OCI-LY1 (cell line): ENCODE data around the gene S1PR2.

ENCODE experiments used
- H2AFZ ChIP-seq: fragments of 200-600 bp; sonication (generic), shearing (Covaris generic); 2 replicates; pipeline ENCODE4 v1.6.0; 2014; ENCODE audit warnings: antibody characterized with exemption, mild to moderate bottlenecking, low read length
- H3F3A ChIP-seq: fragments of 200-600 bp; sonication (generic), shearing (Covaris generic); 2 replicates; pipeline ENCODE4 v1.6.0; 2014; ENCODE audit warnings: mild to moderate bottlenecking, antibody characterized with exemption, low read length, moderate library complexity; ENCODE audit not compliant: insufficient read depth
- H3K27ac ChIP-seq: fragments of 200-600 bp; sonication (generic); 2 replicates; pipeline ENCODE4 v1.5.1; 2014; ENCODE audit warnings: low read length, mixed run types, mild to moderate bottlenecking, low read depth; ENCODE audit not compliant: poor library complexity, severe bottlenecking
- H3K27me3 ChIP-seq: fragments of 200-600 bp; sonication (generic); 2 replicates; pipeline ENCODE4 v1.6.0; 2014; ENCODE audit warnings: antibody characterized with exemption, mild to moderate bottlenecking, low read length, moderate library complexity; ENCODE audit not compliant: insufficient read depth
- H3K36me3 ChIP-seq: fragments of 200-600 bp; sonication (generic); 2 replicates; pipeline ENCODE4 v1.6.1; 2014; ENCODE audit warnings: mild to moderate bottlenecking, antibody characterized with exemption, low read length, moderate library complexity, mixed read lengths; ENCODE audit not compliant: insufficient read depth
- H3K4me1 ChIP-seq: fragments of 200-600 bp; sonication (generic); 2 replicates; pipeline ENCODE4 v1.5.1; 2014; ENCODE audit warnings: mild to moderate bottlenecking, low read length, moderate library complexity; ENCODE audit not compliant: insufficient read depth, severe bottlenecking
- H3K4me2 ChIP-seq: fragments of 200-600 bp; sonication (generic), shearing (Covaris generic); 2 replicates; pipeline ENCODE4 v1.6.1; 2014; ENCODE audit warnings: low read length
- H3K4me3 ChIP-seq: fragments of 200-600 bp; sonication (generic); 2 replicates; pipeline ENCODE4 v1.5.1; 2014; ENCODE audit warnings: low read length, low read depth, mild to moderate bottlenecking, mixed read lengths; ENCODE audit not compliant: poor library complexity, severe bottlenecking
- H3K79me2 ChIP-seq: fragments of 200-600 bp; shearing (Covaris generic); 2 replicates; pipeline ENCODE4 v1.6.1; 2016; ENCODE audit warnings: mixed run types, low read length, mixed read lengths; ENCODE audit not compliant: insufficient read depth
- H3K9ac ChIP-seq: fragments of 200-600 bp; sonication (generic), shearing (Covaris generic); 2 replicates; pipeline ENCODE4 v1.6.1; 2014; ENCODE audit warnings: mild to moderate bottlenecking, low read length, mixed read lengths
- H3K9me2 ChIP-seq: fragments of 200-600 bp; sonication (generic), shearing (Covaris generic); 2 replicates; pipeline ENCODE4 v1.6.1; 2014; ENCODE audit warnings: low read depth, mild to moderate bottlenecking, low read length, mixed read lengths
- H3K9me3 ChIP-seq: fragments of 200-600 bp; shearing (Covaris generic); 2 replicates; pipeline ENCODE4 v1.6.1; 2014; ENCODE audit warnings: low read length, mixed read lengths
- H4K20me1 ChIP-seq: fragments of 200-600 bp; sonication (generic), shearing (Covaris generic); 2 replicates; pipeline ENCODE4 v1.6.0; 2016; ENCODE audit warnings: mild to moderate bottlenecking, low read length; ENCODE audit not compliant: insufficient read depth
- CTCF ChIP-seq: fragments of 200-600 bp; sonication (generic), shearing (Covaris generic); IDR thresholded peaks from 2 replicates; pipeline ENCODE4 v1.5.1; 2017; ENCODE audit warnings: mild to moderate bottlenecking, antibody characterized with exemption, low read length, moderate library complexity, mixed read lengths
- EZH2 ChIP-seq: fragments of 200-600 bp; sonication (generic), shearing (Covaris generic); IDR thresholded peaks from 2 replicates; pipeline ENCODE4 v1.8.0; 2017; ENCODE audit warnings: borderline replicate concordance, mixed run types, mild to moderate bottlenecking, antibody characterized with exemption, low read length, moderate library complexity, mixed read lengths

S1PR2 gene

GRCh38 chr19:10192922-10193321 is 38.2 kb downstream of the S1PR2 start:
- TF ChIP-seq CTCF (no peak), EZH2 (no peak)
- Histone ChIP-seq H4K20me1 (no peaks in the 10 kb centered on the region), H3K4me1 (peaks cover 64% of the 10 kb centered on the region), H3K36me3 (peaks cover 55% of the 10 kb centered on the region), H3K27ac (peak overlapping the region; percentile 75), H2AFZ (no peak overlapping the region), H3K27me3 (no peaks in the 10 kb centered on the region), H3K9me2 (no peaks in the 10 kb centered on the region), H3K9me3 (no peaks in the 10 kb centered on the region), H3K79me2 (peaks cover 65% of the 10 kb centered on the region), H3K9ac (peak overlapping the region; percentile 95), H3F3A (peaks cover 7% of the 10 kb centered on the region), H3K4me3 (peak overlapping the region; percentile 91), H3K4me2 (peak overlapping the region; percentile 85)

GRCh38 chr19:10191347-10191746 is 39.8 kb downstream of the S1PR2 start:
- Histone ChIP-seq H3K4me2 (peak overlapping the region; percentile 85), H3K36me3 (peaks cover 71% of the 10 kb centered on the region), H3K4me3 (peak overlapping the region; percentile 91), H3K4me1 (peaks cover 75% of the 10 kb centered on the region), H4K20me1 (no peaks in the 10 kb centered on the region), H3K27ac (no peak overlapping the region), H3K9me2 (no peaks in the 10 kb centered on the region), H3K79me2 (peaks cover 79% of the 10 kb centered on the region), H3F3A (peaks cover 2% of the 10 kb centered on the region; the same call in 1 of the 2 replicates), H3K9ac (peak overlapping the region; percentile 24; the same call in 1 of the 2 replicates), H3K9me3 (no peaks in the 10 kb centered on the region), H3K27me3 (no peaks in the 10 kb centered on the region), H2AFZ (no peak overlapping the region)
- no peak for TF ChIP-seq EZH2
- TF ChIP-seq CTCF = no peak

GRCh38 chr19:10190026-10190425 is 41.1 kb downstream of the S1PR2 start:
- Histone ChIP-seq H3K79me2 (peaks cover 92% of the 10 kb centered on the region), H3K4me2 (peak overlapping the region; percentile 58), H3K4me1 (peaks cover 68% of the 10 kb centered on the region), H3K4me3 (peak overlapping the region; percentile 21), H3F3A (no peaks in the 10 kb centered on the region), H3K9ac (peak overlapping the region; percentile 25; the same call in 1 of the 2 replicates), H3K9me3 (no peaks in the 10 kb centered on the region), H4K20me1 (no peaks in the 10 kb centered on the region), H3K27ac (peak overlapping the region; percentile 24), H3K36me3 (peaks cover 82% of the 10 kb centered on the region), H2AFZ (no peak overlapping the region), H3K27me3 (no peaks in the 10 kb centered on the region), H3K9me2 (no peaks in the 10 kb centered on the region)
- TF ChIP-seq EZH2 = no peak
- no peak for TF ChIP-seq CTCF
